H9 (cell line): ENCODE measurements around the gene PRRT1B. TPM values are rescaled to one million over a fixed set of nuclear protein-coding genes. Genes with fewer than 3 reads are reported as not detected.

Source experiments
- DNase-seq: peaks from one replicate; pipeline ENCODE4 v3.0.0-alpha.2; 2017
- H2AFZ ChIP-seq: one replicate; pipeline ENCODE4 v1.6.1; 2013; ENCODE audit warnings: mild to moderate bottlenecking, low read length, control low read depth, moderate library complexity
- H2AK5ac ChIP-seq: 2 replicates; pipeline ENCODE4 v1.6.1; 2013; ENCODE audit warnings: low read length, control low read depth, mixed read lengths; ENCODE audit not compliant: insufficient read length
- H2BK120ac ChIP-seq: one replicate; pipeline ENCODE4 v1.6.1; 2013; ENCODE audit warnings: low read depth, mild to moderate bottlenecking, low read length, control low read depth, inconsistent platforms; ENCODE audit not compliant: poor library complexity, severe bottlenecking
- H2BK12ac ChIP-seq: 2 replicates; pipeline ENCODE4 v1.6.1; 2013; ENCODE audit warnings: low read length, control low read depth, mixed read lengths, low read depth; ENCODE audit not compliant: insufficient read length
- H2BK15ac ChIP-seq: 2 replicates; pipeline ENCODE4 v1.6.1; 2013; ENCODE audit warnings: low read depth, low read length, control low read depth
- H2BK20ac ChIP-seq: one replicate; pipeline ENCODE4 v1.6.1; 2013; ENCODE audit warnings: low read depth, mild to moderate bottlenecking, low read length, control low read depth, inconsistent platforms; ENCODE audit not compliant: poor library complexity, severe bottlenecking
- H2BK5ac ChIP-seq: 2 replicates; pipeline ENCODE4 v1.6.1; 2013; ENCODE audit warnings: low read length, control low read depth, mixed read lengths; ENCODE audit not compliant: insufficient read length
- H3K14ac ChIP-seq: 2 replicates; pipeline ENCODE4 v1.6.1; 2013; ENCODE audit warnings: low read length, control low read depth; ENCODE audit not compliant: insufficient read depth
- H3K18ac ChIP-seq: 2 replicates; pipeline ENCODE4 v1.6.1; 2013; ENCODE audit warnings: low read depth, mild to moderate bottlenecking, mixed read lengths, low read length, control low read depth; ENCODE audit not compliant: insufficient read length
- H3K23ac ChIP-seq: 2 replicates; pipeline ENCODE4 v1.6.1; 2013; ENCODE audit warnings: low read length, control low read depth, mixed read lengths, low read depth; ENCODE audit not compliant: insufficient read length
- H3K23me2 ChIP-seq: 2 replicates; pipeline ENCODE4 v1.6.1; 2013; ENCODE audit warnings: low read depth, mild to moderate bottlenecking, mixed read lengths, low read length, control low read depth; ENCODE audit not compliant: insufficient read length, poor library complexity, severe bottlenecking
- H3K27ac ChIP-seq: 2 replicates; pipeline ENCODE4 v1.5.1; 2013; ENCODE audit warnings: low read length, control low read depth, mixed read lengths, low read depth; ENCODE audit not compliant: insufficient read length
- H3K27me3 ChIP-seq: 2 replicates; pipeline ENCODE4 v1.6.1; 2013; ENCODE audit warnings: low read length, control low read depth, inconsistent platforms; ENCODE audit not compliant: insufficient read depth
- H3K4ac ChIP-seq: 2 replicates; pipeline ENCODE4 v1.6.1; 2013; ENCODE audit warnings: low read depth, mild to moderate bottlenecking, control low read depth, inconsistent platforms, low read length, moderate library complexity
- H3K4me1 ChIP-seq: 2 replicates; pipeline ENCODE4 v1.6.1; 2013; ENCODE audit warnings: low read length, control low read depth, inconsistent platforms; ENCODE audit not compliant: insufficient read depth
- H3K4me2 ChIP-seq: 2 replicates; pipeline ENCODE4 v1.6.1; 2013; ENCODE audit warnings: low read length, control low read depth, mixed read lengths; ENCODE audit not compliant: insufficient read length, insufficient read depth
- H3K56ac ChIP-seq: 2 replicates; pipeline ENCODE4 v1.6.1; 2013; ENCODE audit warnings: low read depth, mild to moderate bottlenecking, mixed read lengths, low read length, control low read depth; ENCODE audit not compliant: insufficient read length
- H3K79me1 ChIP-seq: 2 replicates; pipeline ENCODE4 v1.6.1; 2013; ENCODE audit warnings: low read depth, mild to moderate bottlenecking, moderate library complexity, low read length, control low read depth, inconsistent platforms; ENCODE audit not compliant: insufficient read depth, poor library complexity, severe bottlenecking
- H3K79me2 ChIP-seq: 2 replicates; pipeline ENCODE4 v1.6.1; 2013; ENCODE audit warnings: low read length, control low read depth, inconsistent platforms; ENCODE audit not compliant: insufficient read depth
- H3K9ac ChIP-seq: 2 replicates; pipeline ENCODE4 v1.6.1; 2013; ENCODE audit warnings: low read length, control low read depth, mixed read lengths; ENCODE audit not compliant: insufficient read length; ENCODE audit errors: extremely low read depth
- H3K9me3 ChIP-seq: one replicate; pipeline ENCODE4 v1.6.1; 2013; ENCODE audit warnings: low read depth, low read length, inconsistent platforms; ENCODE audit not compliant: control insufficient read depth
- H3T11ph ChIP-seq: one replicate; pipeline ENCODE4 v1.6.1; 2013; ENCODE audit warnings: mild to moderate bottlenecking, low read length, control low read depth, inconsistent platforms
- H4K20me1 ChIP-seq: one replicate; pipeline ENCODE4 v1.6.1; 2013; ENCODE audit not compliant: control insufficient read depth, insufficient read length, insufficient read depth
- H4K5ac ChIP-seq: 2 replicates; pipeline ENCODE4 v1.6.1; 2013; ENCODE audit warnings: low read depth, mild to moderate bottlenecking, mixed read lengths, low read length, control low read depth; ENCODE audit not compliant: insufficient read length
- H4K8ac ChIP-seq: replicated peaks from 2 replicates; pipeline ENCODE4 v1.6.1; 2013; ENCODE audit warnings: low read length, control low read depth, mixed read lengths, low read depth; ENCODE audit not compliant: insufficient read length
- H4K91ac ChIP-seq: 2 replicates; pipeline ENCODE4 v1.6.1; 2013; ENCODE audit warnings: low read depth, mild to moderate bottlenecking, moderate library complexity, mixed read lengths, low read length, control low read depth; ENCODE audit not compliant: insufficient read length
- H3K27ac Mint-ChIP-seq, 3 experiments: 2 replicates in 2 of 3; 3 replicates in 1 of 3; pipeline ENCODE4 v1.8.0; 2020 to 2021; ENCODE audit warnings: mixed read lengths in 3 of 3, mild to moderate bottlenecking in 1 of 3, moderate library complexity in 1 of 3
- H3K27me3 Mint-ChIP-seq: 2 replicates; pipeline ENCODE4 v1.8.0; 2021; ENCODE audit warnings: low read depth, mild to moderate bottlenecking, moderate library complexity, mixed read lengths
- H3K36me3 Mint-ChIP-seq, 3 experiments: 2 replicates in 2 of 3; 3 replicates in 1 of 3; pipeline ENCODE4 v1.8.0; 2020 to 2021; ENCODE audit warnings: low read depth in 3 of 3, mixed read lengths in 3 of 3; ENCODE audit not compliant: insufficient read depth in 1 of 3
- H3K4me1 Mint-ChIP-seq, 2 experiments: 2 replicates each; pipeline ENCODE4 v1.8.0; 2020; ENCODE audit warnings: mixed read lengths in 2 of 2
- H3K4me3 Mint-ChIP-seq, 2 experiments: 2 replicates in 1 of 2; 3 replicates in 1 of 2; pipeline ENCODE4 v1.8.0; 2020 to 2021; ENCODE audit warnings: mild to moderate bottlenecking in 2 of 2, mixed read lengths in 2 of 2, moderate library complexity in 1 of 2
- H3K9me3 Mint-ChIP-seq, 2 experiments: 2 replicates in 1 of 2; 3 replicates in 1 of 2; pipeline ENCODE4 v1.8.0; 2020; ENCODE audit warnings: mild to moderate bottlenecking in 2 of 2, mixed read lengths in 2 of 2, moderate library complexity in 1 of 2
- WGBS: extraction: QIAGEN DNeasy Blood & Tissue Kit; methylation state at CpG from one replicate; pipeline ENCODE4 v1.1.7; 2013; ENCODE audit warnings: missing lambda C conversion rate, low lambda C conversion rate, mixed read lengths; ENCODE audit not compliant: insufficient read length; ENCODE audit errors: extremely low coverage; 5-methylcytosine and 5-hydroxymethylcytosine counted together
- total RNA-seq: library from RNA; stranded (reverse); gene quantifications from 2 replicates; pipeline ENCODE4 v1.2.1, GENCODE V29; 2021
- TF ChIP-seq, protein P1 (sequence below): fragments of 200-600 bp; sonication (generic); conservative IDR thresholded peaks from 3 replicates; pipeline ENCODE4 v1.8.0; 2021; ENCODE audit warnings: antibody characterized with exemption, mild to moderate bottlenecking

Gene PRRT1B
- total RNA-seq, 1 experiment from 2014 or later: 1.0 TPM

DNA sequence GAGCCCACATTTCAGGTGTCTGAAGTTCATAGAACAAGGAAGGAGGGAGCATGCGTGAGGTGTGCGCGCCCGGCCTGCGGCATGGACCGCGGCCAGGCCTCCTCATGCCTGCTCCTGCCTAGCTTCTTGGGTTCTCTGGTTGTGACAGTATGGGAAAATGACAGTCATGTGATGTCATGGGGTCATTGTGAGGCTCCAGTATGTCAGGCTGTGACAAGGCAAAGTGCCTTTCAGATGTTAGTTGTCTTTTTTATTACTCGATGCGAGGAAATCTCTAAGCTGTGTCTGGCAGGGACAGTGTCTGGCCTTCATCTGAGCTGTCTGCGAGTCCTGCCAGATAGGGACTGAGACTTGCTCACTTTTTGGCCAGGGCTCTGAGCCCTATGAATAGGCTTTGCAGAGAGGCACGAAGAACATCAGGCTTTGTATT lies 27.5 kb upstream of the PRRT1B start:
- no peaks in the 10 kb centered on the region for H3K4me1 ChIP-seq
- no peaks in the 10 kb centered on the region for H3K9me3 ChIP-seq
- no peak overlapping the region for H3K27ac ChIP-seq
- no peak overlapping the region for H4K91ac ChIP-seq
- H2BK5ac ChIP-seq: no peak overlapping the region
- no peak overlapping the region for H4K8ac ChIP-seq
- H2AFZ ChIP-seq: no peak overlapping the region
- H3K9ac ChIP-seq: no peak overlapping the region
- H2BK15ac ChIP-seq: no peak overlapping the region
- H2BK12ac ChIP-seq: no peak overlapping the region
- Mint-ChIP-seq H3K9me3 (no peaks in the 10 kb centered on the region), H3K4me1 (no peaks in the 10 kb centered on the region), H3K36me3 (peaks cover 42 to 72% (median 55%) of the 10 kb centered on the region in 3 experiments; a peak in 6 of 7 replicates), H3K4me3 (no peak overlapping the region), H3K27me3 (no peaks in the 10 kb centered on the region), H3K27ac (no peak overlapping the region)
- no peaks in the 10 kb centered on the region for H3K27me3 ChIP-seq
- no peak overlapping the region for H3K4me2 ChIP-seq
- no peaks in the 10 kb centered on the region for H3K79me1 ChIP-seq
- H2BK120ac ChIP-seq: no peak overlapping the region
- DNase-seq: no peak
- H3K4ac ChIP-seq: no peak overlapping the region
- H3K23ac ChIP-seq: no peak overlapping the region
- no peak overlapping the region for H3K18ac ChIP-seq
- H3K14ac ChIP-seq: no peak overlapping the region
- H3K56ac ChIP-seq: no peak overlapping the region
- H2AK5ac ChIP-seq: no peak overlapping the region
- H4K20me1 ChIP-seq: no peaks in the 10 kb centered on the region
- H3K23me2 ChIP-seq: no peaks in the 10 kb centered on the region
- H2BK20ac ChIP-seq: no peak overlapping the region
- TF ChIP-seq, protein P1, sequence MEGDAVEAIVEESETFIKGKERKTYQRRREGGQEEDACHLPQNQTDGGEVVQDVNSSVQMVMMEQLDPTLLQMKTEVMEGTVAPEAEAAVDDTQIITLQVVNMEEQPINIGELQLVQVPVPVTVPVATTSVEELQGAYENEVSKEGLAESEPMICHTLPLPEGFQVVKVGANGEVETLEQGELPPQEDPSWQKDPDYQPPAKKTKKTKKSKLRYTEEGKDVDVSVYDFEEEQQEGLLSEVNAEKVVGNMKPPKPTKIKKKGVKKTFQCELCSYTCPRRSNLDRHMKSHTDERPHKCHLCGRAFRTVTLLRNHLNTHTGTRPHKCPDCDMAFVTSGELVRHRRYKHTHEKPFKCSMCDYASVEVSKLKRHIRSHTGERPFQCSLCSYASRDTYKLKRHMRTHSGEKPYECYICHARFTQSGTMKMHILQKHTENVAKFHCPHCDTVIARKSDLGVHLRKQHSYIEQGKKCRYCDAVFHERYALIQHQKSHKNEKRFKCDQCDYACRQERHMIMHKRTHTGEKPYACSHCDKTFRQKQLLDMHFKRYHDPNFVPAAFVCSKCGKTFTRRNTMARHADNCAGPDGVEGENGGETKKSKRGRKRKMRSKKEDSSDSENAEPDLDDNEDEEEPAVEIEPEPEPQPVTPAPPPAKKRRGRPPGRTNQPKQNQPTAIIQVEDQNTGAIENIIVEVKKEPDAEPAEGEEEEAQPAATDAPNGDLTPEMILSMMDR: no peak
- no peak overlapping the region for H4K5ac ChIP-seq
- H3K79me2 ChIP-seq: no peaks in the 10 kb centered on the region
- no peak overlapping the region for H3T11ph ChIP-seq
- no CpG with 5 or more reads among the region's 11 CpGs for WGBS
